Measurements from ENCODE around the gene NLRP14.

DNA sequence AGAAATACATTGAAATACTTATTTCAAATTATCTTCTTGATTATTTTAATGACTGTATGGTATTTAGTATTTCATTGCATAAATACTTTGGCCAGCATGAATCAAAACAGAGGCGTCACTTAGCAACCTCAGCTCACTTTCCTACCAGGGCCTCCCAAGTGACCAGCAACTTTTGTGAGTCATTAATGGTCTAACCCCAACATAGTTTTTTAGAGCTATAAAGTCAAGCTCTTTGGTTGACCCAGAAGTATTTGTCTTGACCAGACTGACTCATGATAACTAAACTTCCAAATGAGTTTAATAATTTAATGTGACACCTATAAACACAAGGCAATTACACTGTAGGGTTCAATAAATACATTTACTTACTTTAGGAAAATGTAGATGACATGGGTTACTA, 40.6 kb downstream of the NLRP14 start:
- TF ChIP-seq, protein P1, sequence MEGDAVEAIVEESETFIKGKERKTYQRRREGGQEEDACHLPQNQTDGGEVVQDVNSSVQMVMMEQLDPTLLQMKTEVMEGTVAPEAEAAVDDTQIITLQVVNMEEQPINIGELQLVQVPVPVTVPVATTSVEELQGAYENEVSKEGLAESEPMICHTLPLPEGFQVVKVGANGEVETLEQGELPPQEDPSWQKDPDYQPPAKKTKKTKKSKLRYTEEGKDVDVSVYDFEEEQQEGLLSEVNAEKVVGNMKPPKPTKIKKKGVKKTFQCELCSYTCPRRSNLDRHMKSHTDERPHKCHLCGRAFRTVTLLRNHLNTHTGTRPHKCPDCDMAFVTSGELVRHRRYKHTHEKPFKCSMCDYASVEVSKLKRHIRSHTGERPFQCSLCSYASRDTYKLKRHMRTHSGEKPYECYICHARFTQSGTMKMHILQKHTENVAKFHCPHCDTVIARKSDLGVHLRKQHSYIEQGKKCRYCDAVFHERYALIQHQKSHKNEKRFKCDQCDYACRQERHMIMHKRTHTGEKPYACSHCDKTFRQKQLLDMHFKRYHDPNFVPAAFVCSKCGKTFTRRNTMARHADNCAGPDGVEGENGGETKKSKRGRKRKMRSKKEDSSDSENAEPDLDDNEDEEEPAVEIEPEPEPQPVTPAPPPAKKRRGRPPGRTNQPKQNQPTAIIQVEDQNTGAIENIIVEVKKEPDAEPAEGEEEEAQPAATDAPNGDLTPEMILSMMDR (IDR thresholded peaks at IDR 0.05), result no peak
- TF ChIP-seq EZH2 (IDR thresholded peaks at IDR 0.05; ENCODE audit: borderline replicate concordance, insufficient read depth, low read depth, low read length, poor library complexity, severe bottlenecking), result no peak

Data from B cell (primary cell).